ES-I3 (cell line): ENCODE results near the gene PDK4.

Source experiments
- H3K36me3 ChIP-seq: 2 replicates; pipeline ENCODE4 v1.6.1; 2013; ENCODE audit warnings: mild to moderate bottlenecking, low read length, control low read depth, moderate library complexity; ENCODE audit not compliant: insufficient read depth
- H3K4me1 ChIP-seq: 2 replicates; pipeline ENCODE4 v1.6.1; 2013; ENCODE audit warnings: mild to moderate bottlenecking, control low read depth, low read length; ENCODE audit not compliant: insufficient read depth
- H3K9ac ChIP-seq: 2 replicates; pipeline ENCODE4 v1.6.1; 2013; ENCODE audit warnings: low read depth, mild to moderate bottlenecking, low read length, moderate library complexity
- H3K9me3 ChIP-seq: 2 replicates; pipeline ENCODE4 v1.6.1; 2013; ENCODE audit warnings: mild to moderate bottlenecking, low read length, moderate library complexity; ENCODE audit not compliant: control insufficient read depth, insufficient read depth

Gene PDK4

DNA sequence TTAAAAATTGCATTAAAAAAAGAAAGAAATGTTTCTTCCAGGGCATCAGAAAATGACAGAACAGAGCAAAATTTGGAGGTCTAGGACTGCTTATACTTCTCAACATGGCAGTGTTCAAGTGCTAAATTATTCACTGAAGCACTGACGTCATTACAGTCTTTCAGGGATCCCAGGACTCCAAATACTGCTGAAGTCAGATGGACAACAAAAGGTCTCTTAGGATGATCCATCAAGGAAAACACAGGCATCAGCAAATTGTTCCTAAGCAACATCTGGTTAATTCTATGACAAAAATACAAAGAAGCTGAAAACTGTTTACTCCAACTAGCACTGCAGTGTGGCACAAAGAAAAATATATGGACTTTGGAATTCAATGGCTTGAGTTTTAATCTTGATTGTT is 52.1 kb downstream of the PDK4 start:
- Histone ChIP-seq H3K9ac (no peak overlapping the region), H3K4me1 (no peaks in the 10 kb centered on the region), H3K36me3 (no peaks in the 10 kb centered on the region), H3K9me3 (no peaks in the 10 kb centered on the region)

DNA sequence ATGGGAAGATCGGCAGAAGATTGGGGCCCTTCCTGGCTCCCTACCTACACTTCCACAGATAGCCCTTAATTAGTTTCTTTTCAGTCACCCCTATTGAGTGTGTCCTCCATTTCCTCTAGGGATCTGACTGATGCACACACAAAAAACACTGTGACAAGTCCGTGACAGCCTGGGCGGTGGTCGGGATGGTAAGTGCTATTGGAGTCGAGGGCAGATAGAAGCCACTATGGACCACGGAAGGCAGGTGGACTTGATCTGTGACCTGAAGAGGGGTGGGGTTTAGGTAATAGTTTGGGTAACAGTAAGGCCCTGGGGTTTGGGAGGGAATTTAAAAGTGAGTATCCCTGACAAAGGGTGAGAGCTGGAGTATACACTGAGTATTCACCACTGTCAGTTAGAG is 53.0 kb downstream of the PDK4 start:
- Histone ChIP-seq H3K36me3 (no peaks in the 10 kb centered on the region), H3K9ac (no peak overlapping the region), H3K4me1 (no peaks in the 10 kb centered on the region), H3K9me3 (no peaks in the 10 kb centered on the region)

DNA sequence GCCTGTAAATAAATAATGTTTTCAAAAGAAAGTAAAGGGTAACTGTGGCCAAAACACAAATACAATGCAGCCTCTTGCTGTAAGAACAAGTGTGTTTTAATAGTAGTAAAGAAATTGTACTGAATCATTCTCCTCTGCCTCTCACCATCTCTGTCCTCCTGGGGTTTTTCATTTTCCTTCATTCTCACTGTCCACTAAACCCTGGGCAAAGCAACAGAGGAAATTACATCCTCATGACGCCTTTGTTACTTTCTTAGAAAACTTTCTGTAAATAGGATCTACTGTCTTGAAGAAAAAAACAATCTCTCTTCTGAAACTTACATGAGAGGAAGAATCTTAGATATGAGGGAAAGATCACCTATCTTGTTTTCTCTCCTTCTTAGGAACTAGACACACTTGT is 56.0 kb downstream of the PDK4 start:
- no peaks in the 10 kb centered on the region for H3K9me3 ChIP-seq
- no peaks in the 10 kb centered on the region for H3K36me3 ChIP-seq
- H3K9ac ChIP-seq, result no peak overlapping the region
- H3K4me1 ChIP-seq, result no peaks in the 10 kb centered on the region

DNA sequence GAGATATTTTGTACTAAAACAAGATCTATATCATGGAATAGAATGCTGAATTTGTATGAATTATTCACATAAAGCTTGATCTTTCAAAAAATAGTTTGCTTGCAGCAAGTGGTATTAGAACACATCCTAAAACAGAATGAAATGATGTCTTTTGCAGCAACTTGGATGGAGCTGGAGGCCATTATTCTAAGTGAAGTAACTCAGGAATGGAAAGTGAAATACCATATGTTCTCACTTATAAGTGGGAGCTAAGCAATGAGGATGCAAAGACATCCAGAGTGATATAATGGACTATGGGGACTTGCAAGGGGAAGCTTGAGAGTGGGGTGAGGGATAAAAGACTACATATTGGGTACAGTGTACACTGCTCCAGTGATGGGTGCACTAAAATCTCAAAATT is 56.9 kb downstream of the PDK4 start:
- H3K9me3 ChIP-seq, result no peaks in the 10 kb centered on the region
- H3K36me3 ChIP-seq, result no peaks in the 10 kb centered on the region
- no peaks in the 10 kb centered on the region for H3K4me1 ChIP-seq
- H3K9ac ChIP-seq, result no peak overlapping the region

DNA sequence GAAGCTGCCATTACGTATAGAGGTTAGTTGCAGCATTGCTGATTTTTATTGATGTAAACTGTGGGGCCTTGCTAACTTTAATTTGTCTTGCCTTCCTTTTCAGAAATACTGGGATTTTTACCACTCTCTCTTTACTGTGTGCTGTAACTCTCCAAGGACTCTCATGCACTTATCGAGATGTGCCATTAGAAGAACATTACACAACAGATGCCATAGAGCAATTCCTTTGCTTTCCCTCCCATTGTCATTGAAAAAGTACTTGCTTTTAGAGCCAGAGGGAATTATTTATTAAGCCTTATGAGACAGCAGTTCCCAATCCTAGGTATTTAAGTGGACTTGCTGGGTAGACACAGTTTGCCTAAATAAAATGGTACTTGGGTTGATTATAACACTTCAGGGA is 58.8 kb downstream of the PDK4 start:
- H3K4me1 ChIP-seq, result no peaks in the 10 kb centered on the region

DNA sequence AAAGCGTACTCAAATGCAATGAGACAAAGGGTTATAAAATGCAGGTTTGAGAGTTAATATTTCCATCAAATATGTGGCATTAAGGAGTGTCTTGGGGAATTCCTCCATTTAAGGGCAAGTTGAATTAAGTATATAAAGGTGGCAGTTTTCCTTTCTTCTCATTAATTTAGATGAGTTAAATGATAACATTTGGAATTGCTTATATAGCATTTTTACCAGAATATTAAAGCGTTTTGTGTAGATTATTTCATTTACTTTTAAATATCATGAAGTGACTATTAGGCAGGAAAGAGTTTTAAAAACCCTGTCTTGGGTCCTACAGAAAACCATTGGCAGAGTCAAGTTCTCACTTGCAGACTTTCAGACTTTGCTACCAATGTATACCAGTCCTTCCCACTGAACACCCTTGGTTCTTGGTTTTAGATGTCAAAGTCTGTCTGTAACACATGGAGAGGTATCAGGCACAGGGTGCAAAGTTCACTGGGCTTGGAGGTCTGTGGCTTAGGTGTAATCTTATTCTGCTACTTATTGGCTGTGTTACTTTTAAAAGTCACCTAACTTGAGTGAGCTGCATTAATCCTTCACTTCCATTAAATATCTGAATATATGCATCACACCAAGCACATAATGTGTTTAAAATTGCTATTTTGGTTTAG is 59.5 kb downstream of the PDK4 start:
- Histone ChIP-seq H3K9me3 (no peaks in the 10 kb centered on the region), H3K36me3 (no peaks in the 10 kb centered on the region), H3K9ac (no peak overlapping the region), H3K4me1 (no peaks in the 10 kb centered on the region)

More for the DNA sequence above, 58.8 kb downstream of the PDK4 start:
- H3K36me3 ChIP-seq, result no peaks in the 10 kb centered on the region
- H3K9ac ChIP-seq, result no peak overlapping the region
- no peaks in the 10 kb centered on the region for H3K9me3 ChIP-seq

DNA sequence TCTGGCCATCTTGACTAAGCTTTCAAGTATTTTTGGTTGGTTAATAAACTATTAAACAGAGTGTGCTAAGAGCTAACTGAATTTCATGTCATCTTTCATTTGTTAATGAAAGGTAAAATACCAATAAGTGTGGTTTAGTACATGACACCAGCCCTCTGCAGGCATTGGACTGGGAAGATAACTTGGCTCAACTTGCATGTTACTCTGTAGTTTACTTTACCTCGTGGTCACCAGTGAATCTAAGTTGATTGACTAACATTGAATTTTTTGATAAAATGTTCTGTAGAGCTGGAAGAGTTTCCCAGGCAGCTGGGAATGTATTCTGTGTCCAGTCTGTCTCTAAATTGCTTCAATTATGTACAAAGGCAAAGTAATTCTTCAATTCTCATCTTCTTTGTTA is 60.7 kb downstream of the PDK4 start:
- Histone ChIP-seq H3K9me3 (no peaks in the 10 kb centered on the region), H3K4me1 (no peaks in the 10 kb centered on the region), H3K9ac (no peak overlapping the region), H3K36me3 (no peaks in the 10 kb centered on the region)

DNA sequence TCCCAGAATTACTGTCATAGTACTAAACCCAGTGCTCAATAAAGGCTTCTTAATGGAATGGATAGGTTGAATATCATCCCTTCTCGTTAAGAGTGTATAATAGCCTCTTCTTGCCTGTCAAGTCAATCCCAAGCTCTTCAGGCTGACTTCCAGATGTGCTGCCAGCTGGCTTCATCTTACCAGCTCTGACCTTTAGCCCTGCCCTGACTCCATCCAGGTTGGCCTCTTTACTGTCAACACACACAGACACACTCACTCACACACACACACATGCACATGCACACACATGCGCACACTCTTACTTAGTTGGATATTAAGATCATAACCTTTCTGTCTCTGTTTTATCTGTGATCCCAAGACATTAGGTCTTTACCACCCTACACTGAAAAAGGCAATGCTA is 61.5 kb downstream of the PDK4 start:
- H3K36me3 ChIP-seq, result no peaks in the 10 kb centered on the region
- no peak overlapping the region for H3K9ac ChIP-seq
- no peaks in the 10 kb centered on the region for H3K4me1 ChIP-seq
- H3K9me3 ChIP-seq, result no peaks in the 10 kb centered on the region
